IPS DF 6.9 (cell line): Measurements from ENCODE around the gene PRMT1.

ENCODE experiments used
- DNase-seq: peaks from one replicate; pipeline ENCODE4 v3.0.0-alpha.2; 2013; ENCODE audit warnings: low read depth, low spot score
- H3K27ac ChIP-seq: one replicate; pipeline ENCODE4 v1.5.1; 2013; ENCODE audit warnings: low read length, control low read depth
- H3K27me3 ChIP-seq: 2 replicates; pipeline ENCODE4 v1.6.1; 2013; ENCODE audit warnings: mild to moderate bottlenecking, low read length; ENCODE audit not compliant: control insufficient read depth, insufficient read depth
- H3K36me3 ChIP-seq: 2 replicates; pipeline ENCODE4 v1.6.1; 2013; ENCODE audit warnings: low read length; ENCODE audit not compliant: control insufficient read depth, insufficient read depth
- H3K4me1 ChIP-seq: 2 replicates; pipeline ENCODE4 v1.6.1; 2013; ENCODE audit warnings: low read length; ENCODE audit not compliant: control insufficient read depth, insufficient read depth
- H3K4me3 ChIP-seq: 2 replicates; pipeline ENCODE4 v1.5.1; 2013; ENCODE audit warnings: mild to moderate bottlenecking, low read length
- H3K9me3 ChIP-seq: 2 replicates; pipeline ENCODE4 v1.6.1; 2013; ENCODE audit warnings: low read length, inconsistent platforms; ENCODE audit not compliant: control insufficient read depth, insufficient read depth
- WGBS: extraction: QIAGEN DNeasy Blood & Tissue Kit; methylation state at CpG from one replicate; pipeline ENCODE4 v1.1.7; 2013; ENCODE audit warnings: mixed read lengths, missing lambda C conversion rate; ENCODE audit not compliant: insufficient read length, insufficient coverage; 5-methylcytosine and 5-hydroxymethylcytosine counted together

Gene PRMT1

GRCh38 chr19:49660338-49660961 is 16.6 kb upstream of the PRMT1 start:
- Histone ChIP-seq H3K9me3 (no peaks in the 10 kb centered on the region), H3K4me3 (no peak overlapping the region), H3K4me1 (no peaks in the 10 kb centered on the region; the same call in 1 of the 2 replicates), H3K27ac (no peak overlapping the region), H3K36me3 (peaks cover 54% of the 10 kb centered on the region), H3K27me3 (no peaks in the 10 kb centered on the region)
- no CpG with 5 or more reads among the region's 15 CpGs for WGBS
- no peak for DNase-seq

- Histone ChIP-seq H3K27me3 (no peaks in the 10 kb centered on the region), H3K9me3 (no peaks in the 10 kb centered on the region), H3K4me1 (no peaks in the 10 kb centered on the region), H3K4me3 (no peak overlapping the region), H3K27ac (no peak overlapping the region), H3K36me3 (peaks cover 49% of the 10 kb centered on the region)
- no peak for DNase-seq
- no CpG with 5 or more reads among the region's 16 CpGs for WGBS
These were observed 15.1 kb upstream of the PRMT1 start for GRCh38 chr19:49662011-49662410.

GRCh38 chr19:49663224-49663623 is 13.8 kb upstream of the PRMT1 start:
- Histone ChIP-seq H3K27ac (no peak overlapping the region), H3K4me1 (no peaks in the 10 kb centered on the region), H3K27me3 (no peaks in the 10 kb centered on the region), H3K4me3 (no peak overlapping the region), H3K9me3 (no peaks in the 10 kb centered on the region), H3K36me3 (peaks cover 42% of the 10 kb centered on the region)
- WGBS: no CpG with 5 or more reads among the region's 12 CpGs
- no peak for DNase-seq

- no CpG with 5 or more reads among the region's 53 CpGs for WGBS
- H3K4me1 ChIP-seq: no peaks in the 10 kb centered on the region
- peak overlapping the region; percentile 92; the same call in 1 of the 2 replicates for H3K4me3 ChIP-seq
- no peaks in the 10 kb centered on the region for H3K9me3 ChIP-seq
- no peaks in the 10 kb centered on the region for H3K27me3 ChIP-seq
- no peak for DNase-seq
- H3K36me3 ChIP-seq: peaks cover 37% of the 10 kb centered on the region
- H3K27ac ChIP-seq: no peak overlapping the region
These were observed 12.7 kb upstream of the PRMT1 start for GRCh38 chr19:49664171-49665035.

- Histone ChIP-seq H3K36me3 (peaks cover 34% of the 10 kb centered on the region), H3K27ac (no peak overlapping the region), H3K4me1 (no peaks in the 10 kb centered on the region), H3K27me3 (no peaks in the 10 kb centered on the region), H3K9me3 (no peaks in the 10 kb centered on the region), H3K4me3 (peak overlapping the region; percentile 92)
- no CpG with 5 or more reads among the region's 7 CpGs for WGBS
- no peak for DNase-seq
These were observed 12.1 kb upstream of the PRMT1 start for GRCh38 chr19:49665036-49665350.

- peaks cover 35% of the 10 kb centered on the region for H3K36me3 ChIP-seq
These were observed 11.5 kb upstream of the PRMT1 start, which contains the start of the genes BCL2L12 and IRF3 for GRCh38 chr19:49665351-49666119. TSS of gene BCL2L12 (plus strand) at chr19:49665933. CDS start at chr19:49666693, 760 bp downstream. TSS of gene IRF3 (minus strand) at chr19:49665857. CDS start at chr19:49664838, 1,019 bp downstream.

GRCh38 chr19:49666120-49666444 is 11.0 kb upstream of the PRMT1 start:
- H3K27ac ChIP-seq: no peak overlapping the region
- H3K36me3 ChIP-seq: peaks cover 32% of the 10 kb centered on the region

More at GRCh38 chr19:49665351-49666119, 11.5 kb upstream of the PRMT1 start, which contains the start of the genes BCL2L12 and IRF3:
- no peak for DNase-seq
- no CpG with 5 or more reads among the region's 50 CpGs for WGBS
- no peaks in the 10 kb centered on the region for H3K4me1 ChIP-seq
- no peaks in the 10 kb centered on the region for H3K27me3 ChIP-seq
- H3K9me3 ChIP-seq: no peaks in the 10 kb centered on the region
- no peak within 1 kb of the TSS for H3K27ac ChIP-seq
- H3K4me3 ChIP-seq: peak within 1 kb of the TSS; percentile 92

GRCh38 chr19:49667473-49667872 is 9.6 kb upstream of the PRMT1 start:
- Histone ChIP-seq H3K36me3 (peaks cover 21% of the 10 kb centered on the region), H3K27ac (no peak overlapping the region)
- no CpG with 5 or more reads among the region's 2 CpGs for WGBS

More at GRCh38 chr19:49666120-49666444, 11.0 kb upstream of the PRMT1 start:
- no peak for DNase-seq
- H3K9me3 ChIP-seq: no peaks in the 10 kb centered on the region
- H3K27me3 ChIP-seq: no peaks in the 10 kb centered on the region
- no CpG with 5 or more reads among the region's 9 CpGs for WGBS
- H3K4me3 ChIP-seq: peak overlapping the region; percentile 92; the same call in 1 of the 2 replicates
- H3K4me1 ChIP-seq: no peaks in the 10 kb centered on the region

GRCh38 chr19:49669516-49669915 is 7.6 kb upstream of the PRMT1 start:
- no peaks in the 10 kb centered on the region for H3K9me3 ChIP-seq
- H3K27ac ChIP-seq: no peak overlapping the region
- WGBS: no CpG with 5 or more reads among the region's 3 CpGs
- no peak overlapping the region for H3K4me3 ChIP-seq
- DNase-seq: no peak
- no peaks in the 10 kb centered on the region for H3K27me3 ChIP-seq
- peaks cover 12% of the 10 kb centered on the region for H3K36me3 ChIP-seq
- H3K4me1 ChIP-seq: peaks cover 2% of the 10 kb centered on the region; the same call in 1 of the 2 replicates

More at GRCh38 chr19:49667473-49667872, 9.6 kb upstream of the PRMT1 start:
- Histone ChIP-seq H3K4me3 (no peak overlapping the region), H3K4me1 (peaks cover 2% of the 10 kb centered on the region; the same call in 1 of the 2 replicates), H3K27me3 (no peaks in the 10 kb centered on the region), H3K9me3 (no peaks in the 10 kb centered on the region)
- no peak for DNase-seq
